Thoracic aorta (tissue), 2 donors: ENCODE results near the gene CRIP3. TPM values are rescaled to one million over a fixed set of nuclear protein-coding genes. Genes with fewer than 3 reads are reported as not detected.

Experiments used
- ATAC-seq: fragments of 150-250 bp; one replicate; pipeline ENCODE4 v1.8.0; 2017; ENCODE audit warnings: low read depth; ENCODE audit not compliant: insufficient number of reproducible peaks, low FRiP score
- DNase-seq: peaks from one replicate; pipeline ENCODE4 v3.0.0-alpha.2; 2020; ENCODE audit warnings: low spot score
- H3K27ac ChIP-seq, 2 donors: fragments of 200-600 bp; sonication (generic); 1 replicate in 1 of 2; 2 replicates in 1 of 2; pipeline ENCODE4 v1.5.1; 2016; ENCODE audit warnings: mild to moderate bottlenecking in 2 of 2, moderate library complexity in 2 of 2
- H3K27me3 ChIP-seq: fragments of 200-600 bp; sonication (generic); replicated peaks from 2 replicates; pipeline ENCODE4 v1.6.0; 2016; ENCODE audit warnings: mild to moderate bottlenecking; ENCODE audit not compliant: insufficient read depth
- H3K36me3 ChIP-seq: fragments of 200-600 bp; sonication (generic); one replicate; pipeline ENCODE4 v1.5.1; 2016
- H3K4me1 ChIP-seq, 2 donors: fragments of 200-600 bp; sonication (generic); 1 replicate in 1 of 2; 2 replicates in 1 of 2; pipeline versions ENCODE4 v1.5.1 to v1.6.0; 2016; ENCODE audit warnings: low read depth in 2 of 2, mild to moderate bottlenecking in 1 of 2; ENCODE audit not compliant: control insufficient read depth in 1 of 2
- H3K4me3 ChIP-seq: fragments of 200-600 bp; sonication (generic); 2 replicates; pipeline ENCODE4 v1.5.1; 2016; ENCODE audit warnings: mild to moderate bottlenecking
- H3K9me3 ChIP-seq: fragments of 200-600 bp; sonication (generic); 2 replicates; pipeline ENCODE4 v1.5.1; 2016
- total RNA-seq, 2 donors: library from RNA; depleted of rRNA; stranded (reverse); fragments of >200 nt; gene quantifications; one replicate each; pipeline versions ENCODE4 v1.1.0 to v1.2.3, GENCODE V29; 2016
- TF ChIP-seq, protein P1 (sequence below): fragments of 200-600 bp; sonication (generic); IDR thresholded peaks from one replicate; pipeline ENCODE4 v1.5.1; 2019; ENCODE audit warnings: antibody characterized with exemption

Gene CRIP3
- total RNA-seq, 2 donors from 2014 or later = not detected

DNA sequence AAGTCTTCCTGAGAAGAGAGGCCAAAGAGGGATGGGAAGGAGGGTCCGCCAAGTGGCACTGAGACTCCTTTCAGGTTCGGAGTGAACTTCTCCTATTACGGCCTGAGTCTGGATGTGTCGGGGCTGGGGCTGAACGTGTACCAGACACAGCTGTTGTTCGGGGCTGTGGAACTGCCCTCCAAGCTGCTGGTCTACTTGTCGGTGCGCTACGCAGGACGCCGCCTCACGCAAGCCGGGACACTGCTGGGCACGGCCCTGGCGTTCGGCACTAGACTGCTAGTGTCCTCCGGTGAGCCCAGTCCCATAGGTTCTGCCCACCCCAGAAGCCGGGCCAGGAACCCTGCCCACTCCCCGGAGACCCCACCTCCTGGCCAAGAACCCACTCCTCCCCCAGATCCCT, 6.5 kb downstream of the CRIP3 start:
- DNase-seq = no peak
- H3K4me3 ChIP-seq = no peak overlapping the region
- TF ChIP-seq, protein P1, sequence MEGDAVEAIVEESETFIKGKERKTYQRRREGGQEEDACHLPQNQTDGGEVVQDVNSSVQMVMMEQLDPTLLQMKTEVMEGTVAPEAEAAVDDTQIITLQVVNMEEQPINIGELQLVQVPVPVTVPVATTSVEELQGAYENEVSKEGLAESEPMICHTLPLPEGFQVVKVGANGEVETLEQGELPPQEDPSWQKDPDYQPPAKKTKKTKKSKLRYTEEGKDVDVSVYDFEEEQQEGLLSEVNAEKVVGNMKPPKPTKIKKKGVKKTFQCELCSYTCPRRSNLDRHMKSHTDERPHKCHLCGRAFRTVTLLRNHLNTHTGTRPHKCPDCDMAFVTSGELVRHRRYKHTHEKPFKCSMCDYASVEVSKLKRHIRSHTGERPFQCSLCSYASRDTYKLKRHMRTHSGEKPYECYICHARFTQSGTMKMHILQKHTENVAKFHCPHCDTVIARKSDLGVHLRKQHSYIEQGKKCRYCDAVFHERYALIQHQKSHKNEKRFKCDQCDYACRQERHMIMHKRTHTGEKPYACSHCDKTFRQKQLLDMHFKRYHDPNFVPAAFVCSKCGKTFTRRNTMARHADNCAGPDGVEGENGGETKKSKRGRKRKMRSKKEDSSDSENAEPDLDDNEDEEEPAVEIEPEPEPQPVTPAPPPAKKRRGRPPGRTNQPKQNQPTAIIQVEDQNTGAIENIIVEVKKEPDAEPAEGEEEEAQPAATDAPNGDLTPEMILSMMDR = no peak
- H3K27ac ChIP-seq = no peak overlapping the region
- H3K4me1 ChIP-seq = no peaks in the 10 kb centered on the region
- ATAC-seq = no peak
- H3K27me3 ChIP-seq = no peaks in the 10 kb centered on the region
- no peaks in the 10 kb centered on the region for H3K9me3 ChIP-seq
- no peaks in the 10 kb centered on the region for H3K36me3 ChIP-seq

DNA sequence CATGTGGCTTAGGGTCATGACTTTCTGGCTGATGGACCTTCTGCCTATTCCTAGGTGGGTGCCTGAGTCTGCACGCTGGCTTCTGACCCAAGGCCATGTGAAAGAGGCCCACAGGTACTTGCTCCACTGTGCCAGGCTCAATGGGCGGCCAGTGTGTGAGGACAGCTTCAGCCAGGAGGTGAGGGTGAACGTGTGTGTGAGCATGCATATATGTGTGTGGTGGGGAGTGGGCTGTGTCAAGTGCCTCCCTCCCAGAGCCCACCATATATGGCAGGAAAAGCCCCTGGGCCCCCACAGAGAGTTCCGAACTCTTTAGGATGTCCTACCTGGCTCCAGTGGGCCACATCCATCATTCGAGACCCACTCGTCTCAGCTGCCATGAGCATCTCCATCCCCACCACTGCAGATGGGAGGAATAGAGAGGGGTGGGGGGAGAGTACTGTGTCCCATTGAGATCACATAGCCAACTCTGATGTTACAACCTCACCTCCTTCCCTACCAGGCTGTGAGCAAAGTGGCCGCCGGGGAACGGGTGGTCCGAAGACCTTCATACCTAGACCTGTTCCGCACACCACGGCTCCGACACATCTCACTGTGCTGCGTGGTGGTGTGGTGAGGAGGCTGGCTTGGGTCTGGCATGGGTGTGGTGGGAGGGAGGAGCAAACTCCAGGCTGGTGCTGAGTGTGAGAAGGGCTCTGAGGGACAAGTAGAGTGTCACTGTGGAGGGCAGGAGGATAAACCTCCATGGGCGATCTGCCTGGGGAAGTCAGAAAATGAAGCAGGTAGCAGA, 7.3 kb downstream of the CRIP3 start:
- no peak for DNase-seq

DNA sequence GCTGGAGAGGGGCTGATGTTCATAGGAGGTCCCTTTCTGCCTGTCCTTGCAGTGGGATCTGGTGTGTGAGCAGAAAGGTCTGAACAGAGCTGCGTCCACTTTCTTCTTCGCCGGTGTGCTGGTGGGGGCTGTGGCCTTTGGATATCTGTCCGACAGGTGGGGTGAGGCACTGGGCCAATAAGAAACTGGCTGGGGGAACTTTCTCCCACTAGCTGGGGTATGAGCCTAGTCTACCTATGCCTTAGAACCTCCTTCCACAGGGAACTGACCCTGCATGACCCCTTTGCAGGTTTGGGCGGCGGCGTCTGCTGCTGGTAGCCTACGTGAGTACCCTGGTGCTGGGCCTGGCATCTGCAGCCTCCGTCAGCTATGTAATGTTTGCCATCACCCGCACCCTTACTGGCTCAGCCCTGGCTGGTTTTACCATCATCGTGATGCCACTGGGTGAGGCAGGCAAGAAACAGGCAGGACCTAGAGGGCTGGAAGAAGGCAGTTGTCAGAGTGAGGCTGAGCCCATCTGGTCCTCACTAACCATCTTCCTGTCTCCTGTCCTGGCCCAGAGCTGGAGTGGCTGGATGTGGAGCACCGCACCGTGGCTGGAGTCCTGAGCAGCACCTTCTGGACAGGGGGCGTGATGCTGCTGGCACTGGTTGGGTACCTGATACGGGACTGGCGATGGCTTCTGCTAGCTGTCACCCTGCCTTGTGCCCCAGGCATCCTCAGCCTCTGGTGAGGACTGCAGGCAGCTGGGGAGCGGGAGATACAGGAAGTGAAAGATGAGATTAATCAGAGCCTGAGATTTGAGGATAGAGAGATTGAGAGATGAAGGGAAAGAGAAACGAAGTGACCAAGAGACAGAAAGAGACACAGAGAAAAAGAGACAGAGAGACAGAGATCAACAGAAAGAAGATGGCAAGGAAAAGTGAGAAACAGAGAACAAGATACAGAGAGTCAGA, 9.0 kb downstream of the CRIP3 start:
- H3K27ac ChIP-seq = no peak overlapping the region
- no peaks in the 10 kb centered on the region for H3K27me3 ChIP-seq
- no peak overlapping the region for H3K4me3 ChIP-seq
- TF ChIP-seq, protein P1 = no peak
- H3K4me1 ChIP-seq = no peaks in the 10 kb centered on the region
- DNase-seq = no peak
- H3K9me3 ChIP-seq = no peaks in the 10 kb centered on the region
- H3K36me3 ChIP-seq = no peaks in the 10 kb centered on the region
- no peak for ATAC-seq

More for the DNA sequence above, 7.3 kb downstream of the CRIP3 start:
- no peak for ATAC-seq
- H3K4me1 ChIP-seq = no peaks in the 10 kb centered on the region
- H3K4me3 ChIP-seq = no peak overlapping the region
- H3K27me3 ChIP-seq = no peaks in the 10 kb centered on the region
- TF ChIP-seq, protein P1 = no peak
- no peak overlapping the region for H3K27ac ChIP-seq
- H3K9me3 ChIP-seq = no peaks in the 10 kb centered on the region
- no peaks in the 10 kb centered on the region for H3K36me3 ChIP-seq

DNA sequence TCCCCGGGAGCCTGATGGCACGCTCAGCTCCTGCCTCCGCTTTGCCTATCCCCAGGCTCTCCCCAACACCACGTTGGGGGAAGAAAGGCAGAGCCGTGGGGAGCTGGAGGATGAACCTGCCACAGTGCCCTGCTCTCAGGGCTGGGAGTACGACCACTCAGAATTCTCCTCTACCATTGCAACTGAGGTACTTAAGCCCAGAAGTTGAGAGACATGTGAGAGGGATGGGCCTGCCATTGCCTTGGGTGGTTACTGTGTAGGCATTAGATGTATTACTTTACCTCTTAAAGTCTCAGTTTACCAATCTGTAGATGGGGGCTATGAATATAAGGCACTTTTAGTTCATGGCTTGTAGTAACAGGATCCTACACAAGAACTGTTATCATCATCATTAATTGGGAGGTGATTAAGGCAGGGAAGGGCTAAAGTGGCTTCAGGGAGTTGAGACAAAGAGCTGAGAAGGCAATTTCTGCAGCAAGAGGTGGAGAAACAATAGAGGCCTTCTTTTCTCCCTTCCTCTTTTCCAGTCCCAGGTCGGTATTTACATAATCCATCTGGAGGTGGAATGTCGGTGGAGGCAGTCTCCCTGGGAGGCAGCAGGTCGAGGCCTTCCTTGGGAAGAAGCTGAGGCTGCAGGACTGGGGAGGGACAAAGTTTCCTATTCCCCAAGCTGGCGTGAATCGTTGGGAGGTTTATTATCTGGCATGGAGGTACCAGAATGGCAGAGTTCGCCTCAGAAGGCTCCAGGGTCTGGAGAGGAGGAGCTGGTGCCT, 9.9 kb downstream of the CRIP3 start:
- Histone ChIP-seq H3K9me3 (no peaks in the 10 kb centered on the region), H3K4me1 (no peaks in the 10 kb centered on the region), H3K4me3 (no peak overlapping the region), H3K27me3 (no peaks in the 10 kb centered on the region), H3K27ac (no peak overlapping the region), H3K36me3 (no peaks in the 10 kb centered on the region)
- TF ChIP-seq, protein P1 = no peak
- no peak for ATAC-seq
- no peak for DNase-seq
